HG03575 (cell line): ENCODE measurements around the gene ELANE.
"Not testable (repeated sequence)": the region's sequence is repeated elsewhere in the genome, so short reads cannot be mapped to it uniquely, and the experiment has no call there.

ENCODE experiments used
- ATAC-seq: cut with Tn5 transposase; IDR thresholded peaks from one replicate; pipeline ENCODE4 v1.9.1; 2021; ENCODE audit not compliant: unreplicated experiment, insufficient number of reproducible peaks, low FRiP score; ENCODE audit errors: extremely low read depth

Gene ELANE

DNA sequence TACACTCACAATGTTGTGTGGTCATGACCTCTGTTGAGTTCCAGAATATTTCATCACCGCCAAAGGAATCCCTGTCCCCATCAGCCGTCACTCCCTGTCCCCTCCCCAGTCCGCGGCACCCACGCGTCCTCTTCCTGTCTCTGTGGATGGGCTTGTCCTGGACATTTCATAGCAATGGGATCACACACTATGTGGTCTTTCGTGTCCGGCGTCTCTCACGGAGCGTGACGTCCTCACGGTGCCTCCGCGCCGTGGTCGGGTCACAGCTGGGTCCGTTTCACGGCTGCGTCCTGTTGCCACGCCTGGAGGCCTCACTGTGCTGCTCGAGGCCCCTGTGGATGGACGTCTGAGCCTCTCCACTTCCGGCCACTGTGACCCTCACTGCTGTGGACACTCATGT lies 17.9 kb upstream of the ELANE start:
- ATAC-seq = no peak

DNA sequence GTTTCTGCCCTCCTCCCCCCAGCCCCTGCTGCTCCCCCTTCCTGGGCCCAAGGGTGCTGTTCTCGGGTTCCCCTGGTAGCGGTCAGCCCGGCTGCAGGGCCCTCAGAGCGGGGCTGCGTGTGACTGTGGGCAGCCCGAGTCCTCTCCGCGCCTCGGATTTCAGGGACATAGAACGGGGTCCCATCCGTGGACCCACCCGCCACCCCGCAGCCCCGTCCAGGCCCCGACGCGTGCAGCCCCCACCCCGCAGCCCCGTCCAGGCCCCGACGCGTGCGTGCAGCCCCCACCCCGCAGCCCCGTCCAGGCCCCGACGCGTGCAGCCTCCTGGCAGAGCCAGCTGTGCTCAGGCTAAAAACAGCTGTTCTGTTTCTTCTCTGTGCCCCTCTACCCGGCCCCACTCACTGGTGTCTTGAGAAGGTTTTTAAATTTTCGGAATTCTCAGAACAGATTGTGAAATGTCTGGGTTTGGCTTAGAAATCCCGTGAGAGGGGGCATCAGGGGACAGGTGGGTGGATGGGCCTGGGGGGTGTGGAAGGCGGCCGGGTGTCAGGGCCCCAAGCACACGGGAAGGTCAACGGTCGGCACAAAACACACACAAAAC lies 16.8 kb upstream of the ELANE start:
- ATAC-seq = no peak

DNA sequence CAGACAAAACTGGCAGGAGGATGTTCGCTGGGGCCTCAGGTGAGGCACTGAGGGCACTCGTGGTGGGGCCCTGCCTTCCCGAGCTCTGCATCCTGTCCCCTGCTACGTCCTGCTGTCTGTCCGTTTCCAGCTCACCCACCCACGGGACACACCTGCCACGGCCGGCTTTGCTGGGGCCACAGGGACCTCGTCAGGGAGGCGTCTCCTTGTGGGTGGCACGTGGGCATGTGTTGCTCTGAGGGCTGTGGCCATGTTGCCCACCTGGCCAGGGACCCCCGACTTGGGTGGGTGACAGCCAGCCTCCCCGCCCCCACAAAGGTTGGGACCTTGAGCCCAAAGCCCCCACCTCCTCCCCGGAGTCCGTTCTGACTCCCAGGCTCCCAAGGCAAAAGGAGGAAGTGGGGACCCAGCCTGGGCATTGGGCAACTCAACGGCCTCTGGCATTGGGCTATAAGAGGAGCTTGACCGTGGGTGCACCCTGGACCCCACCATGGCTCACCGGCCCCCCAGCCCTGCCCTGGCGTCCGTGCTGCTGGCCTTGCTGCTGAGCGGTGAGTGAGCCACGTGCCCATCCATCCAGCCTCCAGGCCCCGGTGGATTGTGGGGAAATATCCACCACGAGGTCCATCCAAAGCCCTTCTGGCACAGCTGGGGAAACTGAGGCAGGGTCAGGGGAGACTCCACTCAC lies 11.4 kb upstream of the ELANE start, which contains the start of gene PRTN3:
TSS of gene PRTN3 (plus strand) at position 481 of the 688 bp plus-strand sequence. CDS start at position 491, 10 bp downstream.
- ATAC-seq = no peak

DNA sequence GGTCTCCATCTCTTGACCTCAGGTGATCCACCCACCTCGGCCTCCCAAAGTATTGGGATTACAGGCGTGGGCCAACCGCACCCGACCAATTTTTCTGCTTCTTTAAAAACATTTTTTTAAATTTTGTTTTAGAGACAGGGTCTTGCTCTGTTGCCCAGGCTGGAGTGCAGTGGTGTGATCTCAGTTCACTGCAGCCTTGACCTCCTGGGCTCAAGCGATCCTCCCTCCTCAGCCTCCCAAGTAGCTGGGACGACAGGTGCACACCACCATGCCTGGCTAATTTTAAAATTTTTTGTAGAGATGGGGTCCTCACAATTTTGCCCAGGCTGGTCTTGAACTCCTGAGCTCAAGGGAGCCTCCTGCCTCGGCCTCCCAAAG lies 9.3 kb upstream of the ELANE start:
- not testable (repeated sequence) for ATAC-seq

DNA sequence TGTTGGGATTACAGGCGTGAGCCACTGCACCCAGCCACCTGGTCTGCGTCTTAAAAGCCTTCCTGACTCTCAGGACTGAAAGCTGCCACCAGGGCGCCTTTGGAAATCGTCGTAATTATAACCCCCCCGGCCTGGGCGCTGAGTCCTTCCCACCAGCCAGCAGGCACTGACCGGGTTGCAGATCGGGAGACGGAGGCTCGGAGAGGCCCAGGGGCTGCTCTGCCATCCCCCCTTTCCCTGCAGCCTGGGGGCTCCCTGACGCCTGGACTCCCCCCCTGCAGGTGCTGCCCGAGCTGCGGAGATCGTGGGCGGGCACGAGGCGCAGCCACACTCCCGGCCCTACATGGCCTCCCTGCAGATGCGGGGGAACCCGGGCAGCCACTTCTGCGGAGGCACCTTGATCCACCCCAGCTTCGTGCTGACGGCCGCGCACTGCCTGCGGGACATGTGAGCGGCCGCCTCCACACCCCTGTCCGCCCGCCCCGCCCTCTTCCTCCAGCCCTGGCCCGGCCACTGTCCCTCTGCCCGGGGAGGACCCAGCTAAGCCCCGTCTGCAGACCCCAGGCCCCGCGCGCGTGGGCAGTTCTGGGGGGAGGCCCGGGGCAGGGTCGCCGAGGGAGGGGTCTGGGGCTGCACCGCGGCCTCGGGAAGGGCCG lies 8.8 kb upstream of the ELANE start:
- ATAC-seq = no peak

DNA sequence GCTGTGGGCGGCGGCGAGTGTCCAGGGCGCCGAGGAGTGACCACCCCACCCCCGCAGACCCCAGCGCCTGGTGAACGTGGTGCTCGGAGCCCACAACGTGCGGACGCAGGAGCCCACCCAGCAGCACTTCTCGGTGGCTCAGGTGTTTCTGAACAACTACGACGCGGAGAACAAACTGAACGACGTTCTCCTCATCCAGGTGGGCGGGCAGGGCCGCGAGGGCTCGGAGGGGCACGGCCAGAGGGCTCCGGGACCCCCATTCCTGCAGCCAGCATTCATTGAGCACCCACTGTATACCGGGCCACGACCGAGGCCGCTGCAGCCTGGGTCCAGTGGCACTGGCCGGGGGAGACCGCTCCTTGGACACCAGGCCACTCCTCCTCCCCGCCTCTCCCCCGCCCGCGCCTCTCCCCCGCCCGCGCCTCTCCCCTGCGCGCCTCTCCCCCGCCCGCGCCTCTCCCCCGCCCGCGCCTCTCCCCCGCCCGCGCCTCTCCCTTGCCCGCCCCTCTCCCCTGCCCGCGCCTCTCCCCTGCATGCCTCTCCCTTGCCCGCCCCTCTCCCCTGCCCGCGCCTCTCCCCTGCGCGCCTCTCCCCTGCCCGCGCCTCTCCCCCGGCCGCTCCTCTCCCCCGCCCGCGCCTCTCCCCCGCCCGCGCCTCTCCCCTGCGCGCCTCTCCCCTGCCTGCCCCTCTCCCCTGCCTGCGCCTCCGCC lies 8.1 kb upstream of the ELANE start:
- no peak for ATAC-seq

DNA sequence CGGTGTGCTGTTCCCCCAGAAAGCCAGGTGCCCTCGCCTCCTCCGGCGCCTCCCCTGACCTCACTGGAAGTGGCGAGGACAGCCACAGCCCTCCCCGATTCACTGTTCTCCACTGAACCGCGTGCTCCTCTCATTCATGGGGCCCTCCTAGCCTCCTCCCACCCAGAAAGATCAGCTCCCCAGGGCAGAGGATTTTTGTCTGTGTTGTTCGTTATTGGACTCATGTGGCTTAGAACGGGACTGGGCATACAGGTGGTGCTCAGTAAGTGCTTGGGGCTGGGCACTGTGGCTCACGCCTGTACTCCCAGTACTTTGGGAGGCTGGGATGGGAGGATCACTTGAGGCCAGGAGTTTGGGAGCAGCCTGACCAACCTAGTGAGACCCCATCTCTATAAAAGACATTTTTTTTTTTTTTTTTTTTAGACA lies 7.5 kb upstream of the ELANE start:
- no peak for ATAC-seq

DNA sequence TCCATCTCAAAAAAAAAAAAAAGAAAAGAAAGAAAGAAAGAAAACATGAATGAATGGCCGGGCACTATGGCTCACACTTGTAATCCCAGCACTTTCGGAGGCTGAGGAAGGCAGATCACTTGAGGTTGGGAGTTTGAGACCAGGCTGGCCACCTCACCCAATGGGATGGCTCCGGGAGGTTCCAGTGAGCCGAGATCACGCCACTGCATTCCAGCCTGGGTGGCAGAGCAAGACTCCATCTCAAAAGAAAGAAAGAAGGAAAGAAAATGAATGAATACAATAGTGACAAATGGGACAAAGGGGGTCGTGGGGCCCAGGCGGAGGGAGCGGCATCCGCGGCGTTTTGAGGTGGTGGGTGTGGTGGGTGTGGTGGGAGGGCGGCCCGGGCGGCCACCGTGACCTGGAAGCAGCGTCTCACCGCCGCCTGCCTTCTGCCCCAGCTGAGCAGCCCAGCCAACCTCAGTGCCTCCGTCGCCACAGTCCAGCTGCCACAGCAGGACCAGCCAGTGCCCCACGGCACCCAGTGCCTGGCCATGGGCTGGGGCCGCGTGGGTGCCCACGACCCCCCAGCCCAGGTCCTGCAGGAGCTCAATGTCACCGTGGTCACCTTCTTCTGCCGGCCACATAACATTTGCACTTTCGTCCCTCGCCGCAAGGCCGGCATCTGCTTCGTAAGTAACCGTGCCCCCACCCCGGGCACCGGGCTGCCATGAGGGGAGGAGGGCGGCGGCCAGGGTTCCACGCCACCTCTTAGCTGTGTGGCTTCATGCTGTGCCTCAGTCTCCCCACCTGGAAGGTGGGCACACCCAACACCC lies 6.2 kb upstream of the ELANE start:
- ATAC-seq = no peak

DNA sequence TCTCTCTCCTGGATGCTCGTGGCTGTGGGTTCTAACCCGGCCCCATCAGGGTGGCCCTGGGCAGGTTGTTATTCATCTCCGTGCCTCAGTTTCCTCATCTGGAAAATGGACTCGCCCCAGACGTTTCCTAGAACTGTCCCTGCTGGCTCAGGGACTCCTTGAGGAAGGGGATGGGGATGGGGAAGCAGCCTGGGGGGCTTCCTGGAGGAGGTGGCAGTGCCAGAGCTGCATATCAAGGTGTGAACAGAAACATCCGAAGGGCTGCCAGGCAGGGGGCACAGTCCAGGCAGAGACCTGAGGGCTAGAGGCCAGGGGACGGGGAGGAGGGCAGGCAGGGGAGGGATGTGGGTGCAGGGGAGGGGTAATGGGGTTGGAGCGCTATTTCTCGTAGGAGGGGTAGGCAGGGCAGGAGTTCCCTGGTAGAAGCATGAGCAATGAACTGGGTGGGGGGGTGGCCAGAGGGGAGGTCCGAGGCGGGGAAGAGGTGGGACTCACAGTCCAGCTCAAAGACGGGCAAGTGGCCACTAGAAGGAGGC lies 3.6 kb upstream of the ELANE start:
- ATAC-seq = no peak

DNA sequence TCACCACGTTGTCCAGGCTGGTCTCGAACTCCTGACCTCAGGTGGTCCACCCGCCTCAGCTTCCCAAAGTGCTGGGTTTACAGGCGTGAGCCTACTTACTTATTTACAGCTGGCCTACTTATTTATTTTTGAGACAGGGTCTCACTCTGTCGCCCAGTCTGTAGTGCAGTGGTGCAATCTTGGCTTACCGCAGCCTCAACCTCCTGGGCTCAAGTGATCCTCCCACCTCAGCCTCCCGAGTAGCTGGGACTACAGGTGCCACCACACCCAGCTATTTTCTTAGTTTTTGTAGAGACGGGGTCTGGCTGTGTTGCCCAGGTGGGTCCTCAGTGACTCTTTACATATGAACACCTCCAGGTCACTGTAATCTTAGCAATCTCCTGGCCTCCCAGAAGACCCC lies 2.9 kb upstream of the ELANE start:
- ATAC-seq = not testable (repeated sequence)

DNA sequence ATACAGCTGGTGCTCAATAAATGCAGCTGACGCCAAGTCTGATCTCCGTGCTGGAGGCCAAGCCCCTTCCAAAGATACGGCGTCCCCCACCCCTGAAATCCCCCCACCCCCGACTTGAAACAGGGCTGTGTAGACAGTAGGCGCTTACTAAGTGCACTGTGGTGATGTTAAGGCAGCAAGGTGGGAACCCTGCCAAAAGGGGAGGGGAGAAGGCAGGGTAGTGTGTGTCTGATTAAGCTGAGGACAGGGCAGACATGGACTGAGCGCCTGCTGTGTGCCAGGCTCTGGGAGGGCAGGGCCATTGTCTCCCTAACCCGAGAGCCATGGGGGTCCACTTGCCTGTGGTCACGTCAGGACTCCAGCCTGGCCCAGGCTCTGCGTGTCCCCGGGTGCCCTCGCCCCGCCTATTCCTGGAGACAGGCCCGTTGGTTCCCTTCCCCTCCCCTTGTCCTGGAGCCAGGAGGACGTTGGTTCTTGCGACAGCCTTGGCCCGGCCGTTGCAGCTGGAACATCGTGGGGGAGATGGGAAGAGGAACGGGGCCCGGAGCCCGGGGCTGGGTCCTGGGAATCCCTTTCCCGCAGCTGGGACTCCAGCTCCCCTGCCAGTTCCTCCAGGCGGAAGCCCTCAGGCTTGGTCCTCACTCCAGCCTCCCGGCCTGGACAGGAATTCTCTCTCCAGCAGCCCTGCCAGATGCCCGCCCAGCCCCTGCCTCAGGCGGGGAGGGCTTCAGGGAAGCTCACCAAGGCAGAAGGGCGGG lies 1.7 kb upstream of the ELANE start:
- no peak for ATAC-seq

DNA sequence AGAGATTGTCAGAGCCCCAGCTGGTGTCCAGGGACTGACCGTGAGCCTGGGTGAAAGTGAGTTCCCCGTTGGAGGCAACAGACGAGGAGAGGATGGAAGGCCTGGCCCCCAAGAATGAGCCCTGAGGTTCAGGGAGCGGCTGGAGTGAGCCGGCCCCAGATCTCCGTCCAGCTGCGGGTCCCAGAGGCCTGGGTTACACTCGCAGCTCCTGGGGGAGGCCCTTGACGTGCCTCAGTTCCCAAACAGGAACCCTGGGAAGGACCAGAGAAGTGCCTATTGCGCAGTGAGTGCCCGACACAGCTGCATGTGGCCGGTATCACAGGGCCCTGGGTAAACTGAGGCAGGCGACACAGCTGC lies 1.1 kb upstream of the ELANE start:
- no peak for ATAC-seq

DNA sequence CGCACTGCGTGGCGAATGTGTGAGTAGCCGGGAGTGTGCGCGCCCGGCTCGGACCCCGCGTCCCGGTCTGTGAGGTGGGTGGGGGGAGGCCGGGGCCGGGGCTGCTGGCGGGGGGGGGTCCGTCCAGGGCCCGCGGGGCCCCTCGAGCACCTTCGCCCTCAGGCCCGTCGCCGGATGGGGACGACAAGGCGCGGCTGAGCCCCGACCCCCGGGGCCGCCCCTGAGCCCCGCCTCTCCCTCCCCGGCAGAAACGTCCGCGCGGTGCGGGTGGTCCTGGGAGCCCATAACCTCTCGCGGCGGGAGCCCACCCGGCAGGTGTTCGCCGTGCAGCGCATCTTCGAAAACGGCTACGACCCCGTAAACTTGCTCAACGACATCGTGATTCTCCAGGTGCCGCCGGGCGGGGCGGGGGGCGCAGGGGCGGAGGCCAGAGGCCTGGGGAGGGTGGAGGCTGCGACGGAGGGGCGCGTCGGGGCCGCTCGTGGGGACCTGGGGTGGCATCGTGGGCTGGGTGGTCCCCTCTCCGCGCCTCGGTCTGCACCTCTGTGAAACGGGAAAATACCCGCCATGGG lies 997 bp downstream of the ELANE start:
- no peak for ATAC-seq

DNA sequence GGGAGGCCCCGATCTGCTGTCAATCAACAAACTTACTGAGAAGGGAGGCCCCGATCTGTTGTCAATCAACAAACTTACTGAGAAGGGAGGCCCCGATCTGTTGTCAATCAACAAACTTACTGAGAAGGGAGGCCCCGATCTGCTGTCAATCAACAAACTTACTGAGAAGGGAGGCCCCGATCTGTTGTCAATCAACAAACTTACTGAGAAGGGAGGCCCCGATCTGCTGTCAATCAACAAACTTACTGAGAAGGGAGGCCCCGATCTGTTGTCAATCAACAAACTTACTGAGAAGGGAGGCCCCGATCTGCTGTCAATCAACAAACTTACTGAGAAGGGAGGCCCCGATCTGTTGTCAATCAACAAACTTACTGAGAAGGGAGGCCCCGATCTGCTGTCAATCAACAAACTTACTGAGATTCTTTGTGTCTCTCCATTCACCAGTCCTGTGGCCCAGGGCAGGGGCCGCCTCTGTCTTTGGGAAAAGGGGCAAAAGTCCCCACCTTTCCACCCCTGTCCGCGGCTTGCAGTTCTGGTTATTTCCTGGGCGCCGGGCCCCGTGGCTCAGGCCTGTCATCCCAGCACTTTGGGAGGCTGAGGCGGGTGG lies 1.6 kb downstream of the ELANE start:
- ATAC-seq = not testable (repeated sequence)

DNA sequence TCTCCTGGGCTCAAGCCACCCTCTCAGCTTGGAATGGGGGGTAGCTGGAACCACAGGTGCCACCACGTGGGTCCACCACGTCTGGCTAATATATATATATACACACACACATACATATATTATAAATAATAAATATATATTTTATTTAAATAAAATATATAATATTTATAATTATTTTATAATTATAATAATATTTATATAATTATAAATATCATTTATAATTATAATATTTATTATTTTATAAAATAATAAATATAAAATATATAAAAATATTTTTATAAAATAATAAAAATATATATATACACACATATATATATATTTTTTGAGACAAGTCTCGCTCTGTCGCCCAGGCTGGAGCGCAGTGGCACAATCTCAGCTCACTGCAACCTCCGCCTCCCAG lies 2.4 kb downstream of the ELANE start:
- ATAC-seq = no peak

DNA sequence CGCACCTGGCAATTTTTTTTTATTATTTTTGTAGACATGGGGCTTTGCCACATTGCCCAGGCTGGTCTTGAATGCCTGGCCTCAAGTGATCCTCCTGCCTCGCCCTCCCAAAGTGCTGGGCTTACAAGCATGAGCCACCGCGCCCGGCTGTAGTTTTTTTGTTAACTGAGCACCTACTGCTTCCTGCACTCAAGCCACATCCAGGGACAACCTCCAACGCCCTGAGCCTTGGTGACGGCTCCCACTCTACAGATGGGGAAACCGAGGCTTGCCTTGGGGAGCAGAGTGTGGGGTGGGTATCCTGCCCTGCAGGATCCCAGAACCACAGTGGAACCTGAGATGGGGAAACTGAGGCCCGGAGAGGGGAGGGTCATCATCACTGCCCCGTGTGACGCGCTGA lies 3.0 kb downstream of the ELANE start:
- ATAC-seq = no peak

DNA sequence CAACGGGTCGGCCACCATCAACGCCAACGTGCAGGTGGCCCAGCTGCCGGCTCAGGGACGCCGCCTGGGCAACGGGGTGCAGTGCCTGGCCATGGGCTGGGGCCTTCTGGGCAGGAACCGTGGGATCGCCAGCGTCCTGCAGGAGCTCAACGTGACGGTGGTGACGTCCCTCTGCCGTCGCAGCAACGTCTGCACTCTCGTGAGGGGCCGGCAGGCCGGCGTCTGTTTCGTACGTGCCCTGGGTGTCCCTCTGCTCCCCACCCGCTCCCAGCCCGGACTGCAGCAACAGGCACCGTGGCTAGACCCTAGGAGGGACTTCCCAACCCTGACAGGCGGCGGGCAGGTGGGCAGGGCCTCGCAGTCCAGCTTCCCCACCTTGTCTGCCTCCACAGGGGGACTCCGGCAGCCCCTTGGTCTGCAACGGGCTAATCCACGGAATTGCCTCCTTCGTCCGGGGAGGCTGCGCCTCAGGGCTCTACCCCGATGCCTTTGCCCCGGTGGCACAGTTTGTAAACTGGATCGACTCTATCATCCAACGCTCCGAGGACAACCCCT lies 3.5 kb downstream of the ELANE start:
- no peak for ATAC-seq
